ENCODE data around the gene CCDC92. TPM values are rescaled to one million over a fixed set of nuclear protein-coding genes. Genes with fewer than 3 reads are reported as not detected.

CCDC92 gene
- total RNA-seq, 1 donor from 2014 or later = 31.9 TPM

- DNase-seq (ENCODE audit: low spot score) = no peak
These were observed 82.6 kb downstream of the CCDC92 start for GRCh38 chr12:123889848-123890535.

DNA sequence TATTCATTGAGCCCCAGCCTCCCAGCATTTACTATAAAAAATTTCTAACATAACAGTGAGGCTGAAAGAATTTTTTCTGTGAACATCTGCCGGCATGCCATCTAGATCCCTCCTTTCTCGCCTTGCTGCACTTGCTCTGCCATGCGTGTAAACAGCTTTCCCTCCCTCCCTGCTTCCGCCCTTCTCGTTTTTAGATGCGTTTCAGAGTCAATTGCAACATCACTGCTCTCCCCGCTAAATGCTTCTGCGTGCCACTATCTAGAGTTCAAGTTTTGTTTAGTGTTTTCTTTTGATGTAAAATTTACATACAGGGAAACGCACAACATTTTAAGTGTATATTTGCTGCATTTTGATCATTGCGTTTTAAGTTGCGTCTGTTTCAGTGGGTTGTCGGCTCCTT, 83.6 kb downstream of the CCDC92 start:
- no peak for DNase-seq (ENCODE audit: low spot score)

- no peak for DNase-seq (ENCODE audit: low spot score)
These were observed 85.6 kb downstream of the CCDC92 start for GRCh38 chr12:123886931-123887582.

DNA sequence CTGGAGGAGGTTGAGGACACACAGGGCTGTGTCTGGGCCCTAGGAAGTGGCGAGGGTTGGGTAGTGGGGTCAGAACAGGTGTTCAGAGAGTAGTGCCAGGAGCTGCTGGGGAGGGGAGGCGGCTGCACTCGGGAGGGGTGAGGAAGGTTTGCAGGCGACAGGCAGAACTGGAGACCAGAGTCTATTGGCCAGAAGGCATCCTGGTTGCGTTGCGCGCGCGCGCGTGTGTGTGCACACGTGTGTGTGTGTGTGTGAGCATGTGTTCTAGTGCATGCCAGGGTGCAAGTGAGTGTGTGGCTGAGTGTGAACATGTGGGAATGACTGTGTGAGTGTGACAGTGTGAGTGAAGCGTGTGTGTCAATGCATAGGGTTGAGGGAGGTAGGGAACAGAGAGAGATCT, 86.4 kb downstream of the CCDC92 start:
- no peak for DNase-seq (ENCODE audit: low spot score)

Other genes starting within 250 kb of the CCDC92 start
- 0.60 TPM for gene DNAH10, start 210.5 kb downstream of the CCDC92 start, total RNA-seq
- 90.5 TPM for gene ZNF664, start 384 bp upstream of the CCDC92 start, total RNA-seq

All from ureter (tissue), 1 donor.